DOHH2 (cell line): ENCODE results near the gene ERC2.

Source experiments
- H3F3A ChIP-seq: fragments of 200-600 bp; sonication (generic), shearing (Covaris generic); 2 replicates; pipeline ENCODE4 v1.6.0; 2016; ENCODE audit warnings: antibody characterized with exemption, mild to moderate bottlenecking; ENCODE audit not compliant: control insufficient read depth, insufficient read depth
- H3K27ac ChIP-seq: fragments of 200-600 bp; sonication (generic); 2 replicates; pipeline ENCODE4 v1.5.1; 2014; ENCODE audit warnings: low read depth, mild to moderate bottlenecking, low read length, moderate library complexity
- H3K27me3 ChIP-seq: fragments of 200-600 bp; sonication (generic); 2 replicates; pipeline ENCODE4 v1.6.1; 2014; ENCODE audit warnings: mild to moderate bottlenecking, low read length, mixed read lengths; ENCODE audit not compliant: control insufficient read depth
- H3K36me3 ChIP-seq: fragments of 200-600 bp; sonication (generic); 2 replicates; pipeline ENCODE4 v1.6.1; 2014; ENCODE audit warnings: mild to moderate bottlenecking, low read length, moderate library complexity, mixed read lengths; ENCODE audit not compliant: control insufficient read depth
- H3K4me1 ChIP-seq: fragments of 200-600 bp; sonication (generic); 2 replicates; pipeline ENCODE4 v1.6.1; 2014; ENCODE audit warnings: mild to moderate bottlenecking, low read length, mixed read lengths; ENCODE audit not compliant: control insufficient read depth
- H3K4me2 ChIP-seq: fragments of 200-600 bp; sonication (generic); 2 replicates; pipeline ENCODE4 v1.6.0; 2014; ENCODE audit warnings: mild to moderate bottlenecking, low read length, moderate library complexity
- H3K4me3 ChIP-seq: fragments of 200-600 bp; sonication (generic); 2 replicates; pipeline ENCODE4 v1.5.1; 2014; ENCODE audit warnings: mild to moderate bottlenecking, low read length, mixed read lengths
- H3K79me2 ChIP-seq: fragments of 200-600 bp; sonication (generic); 2 replicates; pipeline ENCODE4 v1.6.1; 2014; ENCODE audit warnings: mild to moderate bottlenecking, low read length, mixed read lengths; ENCODE audit not compliant: control insufficient read depth
- H3K9me2 ChIP-seq: fragments of 200-600 bp; sonication (generic); replicated peaks from 2 replicates; pipeline ENCODE4 v1.6.1; 2014; ENCODE audit warnings: mild to moderate bottlenecking, low read length, mixed read lengths; ENCODE audit not compliant: control insufficient read depth
- H3K9me3 ChIP-seq: fragments of 200-600 bp; sonication (generic); 2 replicates; pipeline ENCODE4 v1.6.1; 2014; ENCODE audit warnings: antibody characterized with exemption, low read length, mixed read lengths; ENCODE audit not compliant: control insufficient read depth, insufficient read depth
- H4K20me1 ChIP-seq: fragments of 200-600 bp; sonication (generic); 2 replicates; pipeline ENCODE4 v1.6.0; 2014; ENCODE audit warnings: low read depth, mild to moderate bottlenecking, antibody characterized with exemption, low read length, moderate library complexity; ENCODE audit not compliant: control insufficient read depth, insufficient read depth
- CTCF ChIP-seq: fragments of 200-600 bp; sonication (generic); IDR thresholded peaks from one replicate; pipeline ENCODE4 v1.5.1; 2014; ENCODE audit warnings: antibody characterized with exemption, mild to moderate bottlenecking, low read depth, low read length; ENCODE audit not compliant: poor library complexity, severe bottlenecking
- EZH2phosphoT487 ChIP-seq: fragments of 200-600 bp; sonication (generic); IDR thresholded peaks from 2 replicates; pipeline ENCODE4 v1.6.1; 2017; ENCODE audit warnings: borderline replicate concordance, mild to moderate bottlenecking, antibody characterized with exemption, low read length, moderate library complexity, mixed read lengths

ERC2 gene

GRCh38 chr3:56136514-56136913 lies 331.8 kb downstream of the ERC2 start:
- no peak overlapping the region for H3K4me2 ChIP-seq
- no peaks in the 10 kb centered on the region for H3K4me1 ChIP-seq
- H3K27ac ChIP-seq: no peak overlapping the region
- H3K9me2 ChIP-seq: no peaks in the 10 kb centered on the region
- no peak overlapping the region for H3K4me3 ChIP-seq
- no peaks in the 10 kb centered on the region for H3F3A ChIP-seq
- no peaks in the 10 kb centered on the region for H3K9me3 ChIP-seq
- no peaks in the 10 kb centered on the region for H3K27me3 ChIP-seq
- H3K36me3 ChIP-seq: no peaks in the 10 kb centered on the region
- H4K20me1 ChIP-seq: no peaks in the 10 kb centered on the region
- TF ChIP-seq EZH2phosphoT487: no peak
- no peak for TF ChIP-seq CTCF
- H3K79me2 ChIP-seq: no peaks in the 10 kb centered on the region

- H3K9me3 ChIP-seq: no peaks in the 10 kb centered on the region
- H3K27ac ChIP-seq: no peak overlapping the region
- H3K36me3 ChIP-seq: no peaks in the 10 kb centered on the region
- no peak overlapping the region for H3K4me3 ChIP-seq
- H4K20me1 ChIP-seq: no peaks in the 10 kb centered on the region
- H3F3A ChIP-seq: no peaks in the 10 kb centered on the region
- H3K9me2 ChIP-seq: no peaks in the 10 kb centered on the region
- H3K79me2 ChIP-seq: no peaks in the 10 kb centered on the region
- H3K27me3 ChIP-seq: no peaks in the 10 kb centered on the region
- TF ChIP-seq CTCF: no peak
- TF ChIP-seq EZH2phosphoT487: no peak
- no peak overlapping the region for H3K4me2 ChIP-seq
- H3K4me1 ChIP-seq: no peaks in the 10 kb centered on the region
Observed at GRCh38 chr3:56135941-56136340, 332.3 kb downstream of the ERC2 start.

GRCh38 chr3:56133423-56133822 lies 334.8 kb downstream of the ERC2 start:
- H3K27ac ChIP-seq: no peak overlapping the region
- H4K20me1 ChIP-seq: no peaks in the 10 kb centered on the region
- no peak overlapping the region for H3K4me3 ChIP-seq
- TF ChIP-seq CTCF (no peak), EZH2phosphoT487 (no peak)
- H3K4me1 ChIP-seq: no peaks in the 10 kb centered on the region
- H3K9me2 ChIP-seq: no peaks in the 10 kb centered on the region
- no peaks in the 10 kb centered on the region for H3F3A ChIP-seq
- H3K27me3 ChIP-seq: no peaks in the 10 kb centered on the region
- H3K79me2 ChIP-seq: no peaks in the 10 kb centered on the region
- H3K36me3 ChIP-seq: no peaks in the 10 kb centered on the region
- H3K4me2 ChIP-seq: no peak overlapping the region
- H3K9me3 ChIP-seq: no peaks in the 10 kb centered on the region

GRCh38 chr3:56132762-56133161 lies 335.5 kb downstream of the ERC2 start:
- H3K27ac ChIP-seq: no peak overlapping the region
- no peak overlapping the region for H3K4me3 ChIP-seq
- H3K36me3 ChIP-seq: no peaks in the 10 kb centered on the region
- H3K4me2 ChIP-seq: no peak overlapping the region
- H3K4me1 ChIP-seq: no peaks in the 10 kb centered on the region
- no peak for TF ChIP-seq EZH2phosphoT487
- TF ChIP-seq CTCF: no peak
- H3K79me2 ChIP-seq: no peaks in the 10 kb centered on the region
- H3K9me2 ChIP-seq: no peaks in the 10 kb centered on the region
- H3F3A ChIP-seq: no peaks in the 10 kb centered on the region
- no peaks in the 10 kb centered on the region for H3K27me3 ChIP-seq
- no peaks in the 10 kb centered on the region for H3K9me3 ChIP-seq
- no peaks in the 10 kb centered on the region for H4K20me1 ChIP-seq
